Peyer's patch (tissue), 4 donors: Measurements from ENCODE around the gene G6PC1.

Experiments used
- CTCF ChIP-seq, 6 experiments: fragments of 450-650 bp in 4 of 6; fragments of 200-600 bp in 2 of 6; sonication (generic) in 1 of 6; IDR thresholded peaks; one replicate each; pipeline ENCODE4 v1.5.1; 2017 to 2019; ENCODE audit warnings: antibody characterized with exemption in 6 of 6, mild to moderate bottlenecking in 3 of 6, moderate library complexity in 1 of 6
- POLR2A ChIP-seq, 2 donors: fragments of 450-650 bp; IDR thresholded peaks; one replicate each; pipeline ENCODE4 v1.5.1; 2017; ENCODE audit warnings: antibody characterized with exemption in 2 of 2, mild to moderate bottlenecking in 2 of 2, moderate library complexity in 2 of 2

- no peak for TF ChIP-seq CTCF (IDR thresholded peaks at IDR 0.05)
- TF ChIP-seq POLR2A (IDR thresholded peaks at IDR 0.05) = no peak
Measured at GRCh38 chr17:42891539-42892152, 9.0 kb upstream of the G6PC1 start.
